ENCODE data around the gene RBBP8NL. TPM values are rescaled to one million over a fixed set of nuclear protein-coding genes. Genes with fewer than 3 reads are reported as not detected.

RBBP8NL gene
- total RNA-seq, 2 experiments from 2014 or later = not detected

DNA sequence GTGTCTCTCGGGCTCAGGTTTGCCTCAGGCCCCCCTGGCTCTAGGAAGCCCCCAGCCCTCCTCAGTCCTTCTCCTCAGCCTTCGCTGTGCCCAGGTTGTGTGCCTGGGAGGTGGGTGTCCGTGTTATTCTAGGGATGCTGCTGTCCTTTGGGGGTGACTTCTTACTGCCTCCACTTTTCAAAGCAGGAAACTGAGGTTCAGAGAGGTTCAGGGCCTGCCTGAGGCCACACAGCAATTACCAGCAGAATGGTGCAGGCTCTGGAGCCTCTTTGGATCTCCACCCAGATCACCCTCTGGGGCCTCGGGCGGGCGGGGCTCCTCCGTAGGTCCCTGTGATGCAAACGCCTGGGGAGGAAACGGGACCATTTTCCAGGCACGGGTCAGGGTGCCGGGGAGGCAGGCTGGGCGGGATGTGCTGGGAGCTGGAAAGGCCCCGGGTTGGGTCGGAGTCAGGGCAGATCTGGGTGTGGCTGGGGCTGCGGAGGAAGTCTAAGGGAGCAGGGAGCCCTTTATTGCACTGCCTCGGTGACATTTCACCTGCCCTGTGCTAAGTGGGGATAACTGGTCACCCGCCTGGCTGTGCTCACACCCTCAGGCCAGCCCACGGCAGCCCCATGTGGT lies 25.2 kb upstream of the RBBP8NL start:
- POLR2A ChIA-PET = no interaction called here
- DNase-seq (no peak), ATAC-seq (ENCODE audit: poor library complexity) (no peak)
- TF ChIP-seq, protein P1, sequence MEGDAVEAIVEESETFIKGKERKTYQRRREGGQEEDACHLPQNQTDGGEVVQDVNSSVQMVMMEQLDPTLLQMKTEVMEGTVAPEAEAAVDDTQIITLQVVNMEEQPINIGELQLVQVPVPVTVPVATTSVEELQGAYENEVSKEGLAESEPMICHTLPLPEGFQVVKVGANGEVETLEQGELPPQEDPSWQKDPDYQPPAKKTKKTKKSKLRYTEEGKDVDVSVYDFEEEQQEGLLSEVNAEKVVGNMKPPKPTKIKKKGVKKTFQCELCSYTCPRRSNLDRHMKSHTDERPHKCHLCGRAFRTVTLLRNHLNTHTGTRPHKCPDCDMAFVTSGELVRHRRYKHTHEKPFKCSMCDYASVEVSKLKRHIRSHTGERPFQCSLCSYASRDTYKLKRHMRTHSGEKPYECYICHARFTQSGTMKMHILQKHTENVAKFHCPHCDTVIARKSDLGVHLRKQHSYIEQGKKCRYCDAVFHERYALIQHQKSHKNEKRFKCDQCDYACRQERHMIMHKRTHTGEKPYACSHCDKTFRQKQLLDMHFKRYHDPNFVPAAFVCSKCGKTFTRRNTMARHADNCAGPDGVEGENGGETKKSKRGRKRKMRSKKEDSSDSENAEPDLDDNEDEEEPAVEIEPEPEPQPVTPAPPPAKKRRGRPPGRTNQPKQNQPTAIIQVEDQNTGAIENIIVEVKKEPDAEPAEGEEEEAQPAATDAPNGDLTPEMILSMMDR (IDR thresholded peaks at IDR 0.05) = no peak
- H3K9me3 Mint-ChIP-seq = no peaks in the 10 kb centered on the region
- Histone ChIP-seq H3K27me3 (ENCODE audit: control insufficient read depth in 1 of 2, insufficient read depth in 2 of 2, low read length in 2 of 2) (peaks cover 0 to 10% of the 10 kb centered on the region in 2 experiments), H3K27ac (ENCODE audit: low read depth in 1 of 2, low read length in 2 of 2) (no peak overlapping the region), H3K4me1 (ENCODE audit: insufficient read depth, low read length) (no peaks in the 10 kb centered on the region), H3K9me3 (ENCODE audit: control insufficient read depth in 1 of 2, insufficient read depth in 1 of 2, low read length in 2 of 2) (no peaks in the 10 kb centered on the region), H3K4me3 (ENCODE audit: low read length) (no peak overlapping the region), H3K36me3 (ENCODE audit: insufficient read depth, low read length) (no peaks in the 10 kb centered on the region)
- peaks cover 16% of the 10 kb centered on the region for H3K27me3 Mint-ChIP-seq
- no peak overlapping the region for H3K27ac Mint-ChIP-seq
- no peaks in the 10 kb centered on the region for H3K36me3 Mint-ChIP-seq (ENCODE audit: low read depth)
- H3K4me1 Mint-ChIP-seq (ENCODE audit: low read depth) = no peaks in the 10 kb centered on the region
- no peak overlapping the region for H3K4me3 Mint-ChIP-seq
- intact Hi-C loops (cut with DNase I, micrococcal nuclease) = no loop called here
- CTCF ChIA-PET = no interaction called here

DNA sequence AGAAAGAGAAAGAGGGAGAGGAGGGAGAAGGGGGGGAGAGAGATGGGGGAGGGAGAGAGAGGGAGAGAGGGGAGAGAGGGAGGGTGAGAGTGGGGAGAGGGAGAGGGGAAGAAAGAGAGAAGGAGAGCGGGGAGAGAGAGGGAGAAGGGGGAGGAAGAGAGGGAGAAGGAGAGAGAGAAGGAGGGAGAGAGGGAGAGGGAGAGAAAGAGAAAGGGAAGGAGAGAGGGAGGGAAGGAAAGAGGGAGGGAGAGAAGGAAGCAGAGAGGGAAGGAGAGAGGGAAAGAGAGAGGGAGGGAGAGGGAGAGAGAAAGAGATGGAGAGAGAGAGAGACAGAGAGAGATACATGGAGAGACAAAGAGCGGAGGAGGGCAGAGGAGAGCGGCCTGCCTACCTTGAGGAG lies 24.6 kb upstream of the RBBP8NL start:
- CTCF ChIA-PET = no interaction called here

DNA sequence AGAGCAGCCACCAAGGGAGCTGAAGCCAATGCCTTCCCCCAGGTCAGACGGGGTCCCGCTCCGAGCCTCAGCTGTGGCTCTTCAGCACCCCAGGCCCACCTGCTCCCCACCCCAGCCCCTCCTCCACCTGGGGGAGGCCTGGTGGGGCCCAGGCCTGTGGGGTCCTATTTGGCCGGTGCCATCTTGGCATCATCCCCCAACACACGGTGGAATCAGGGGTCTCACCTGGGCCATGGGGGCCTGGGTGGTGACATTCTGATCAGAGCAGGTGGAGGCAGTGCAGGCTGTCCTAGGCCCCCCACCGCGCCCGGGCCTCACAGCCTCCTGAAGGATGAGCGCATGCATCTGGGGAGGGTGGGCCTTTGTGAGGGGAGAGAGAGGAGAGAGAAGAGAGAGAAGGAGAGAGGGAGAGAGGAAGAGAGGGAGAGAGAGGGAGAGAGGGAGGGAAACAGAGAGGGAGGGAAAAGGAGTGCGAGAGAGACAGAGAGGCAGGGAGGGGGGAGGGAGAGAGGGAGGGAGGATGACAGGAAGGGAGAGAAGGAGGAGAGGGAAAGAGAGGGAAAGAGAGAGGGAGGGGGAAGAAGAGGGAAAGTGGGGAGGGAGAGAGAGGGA lies 23.9 kb upstream of the RBBP8NL start:
- H3K4me1 ChIP-seq (ENCODE audit: insufficient read depth, low read length) = no peaks in the 10 kb centered on the region
- ATAC-seq (ENCODE audit: poor library complexity) (no peak), DNase-seq (no peak)
- H3K9me3 Mint-ChIP-seq = no peaks in the 10 kb centered on the region
- TF ChIP-seq, protein P1 (IDR thresholded peaks at IDR 0.05) = no peak
- no peaks in the 10 kb centered on the region for H3K36me3 Mint-ChIP-seq (ENCODE audit: low read depth)
- H3K27me3 ChIP-seq (ENCODE audit: control insufficient read depth in 1 of 2, insufficient read depth in 2 of 2, low read length in 2 of 2) = peaks cover 0 to 9% of the 10 kb centered on the region in 2 experiments
- no peaks in the 10 kb centered on the region for H3K36me3 ChIP-seq (ENCODE audit: insufficient read depth, low read length)
- no peak overlapping the region for H3K4me3 ChIP-seq (ENCODE audit: low read length)
- H3K9me3 ChIP-seq (ENCODE audit: control insufficient read depth in 1 of 2, insufficient read depth in 1 of 2, low read length in 2 of 2) = no peaks in the 10 kb centered on the region
- H3K27ac Mint-ChIP-seq = no peak overlapping the region
- H3K27ac ChIP-seq (ENCODE audit: low read depth in 1 of 2, low read length in 2 of 2) = no peak overlapping the region
- intact Hi-C loops (cut with DNase I, micrococcal nuclease) = no loop called here
- CTCF ChIA-PET = no interaction called here
- H3K27me3 Mint-ChIP-seq = peaks cover 14% of the 10 kb centered on the region
- no peak overlapping the region for H3K4me3 Mint-ChIP-seq
- POLR2A ChIA-PET = no interaction called here
- no peaks in the 10 kb centered on the region for H3K4me1 Mint-ChIP-seq (ENCODE audit: low read depth)

More for the DNA sequence above, 24.6 kb upstream of the RBBP8NL start:
- Mint-ChIP-seq H3K27ac (no peak overlapping the region), H3K4me1 (ENCODE audit: low read depth) (no peaks in the 10 kb centered on the region), H3K27me3 (peaks cover 15% of the 10 kb centered on the region), H3K4me3 (no peak overlapping the region), H3K9me3 (no peaks in the 10 kb centered on the region), H3K36me3 (ENCODE audit: low read depth) (no peaks in the 10 kb centered on the region)
- Histone ChIP-seq H3K27ac (ENCODE audit: low read depth in 1 of 2, low read length in 2 of 2) (no peak overlapping the region), H3K4me1 (ENCODE audit: insufficient read depth, low read length) (no peaks in the 10 kb centered on the region), H3K9me3 (ENCODE audit: control insufficient read depth in 1 of 2, insufficient read depth in 1 of 2, low read length in 2 of 2) (no peaks in the 10 kb centered on the region), H3K36me3 (ENCODE audit: insufficient read depth, low read length) (no peaks in the 10 kb centered on the region), H3K4me3 (ENCODE audit: low read length) (no peak overlapping the region), H3K27me3 (ENCODE audit: control insufficient read depth in 1 of 2, insufficient read depth in 2 of 2, low read length in 2 of 2) (peaks cover 0 to 10% of the 10 kb centered on the region in 2 experiments)
- POLR2A ChIA-PET = no interaction called here
- no peak for DNase-seq
- TF ChIP-seq, protein P1 (IDR thresholded peaks at IDR 0.05) = no peak
- ATAC-seq (ENCODE audit: poor library complexity) = no peak
- intact Hi-C loops (cut with DNase I, micrococcal nuclease) = no loop called here

All from CD4-positive, alpha-beta T cell (primary cell).